Placental pericyte (primary cell): ENCODE measurements around the gene MARCHF11. TPM values are rescaled to one million over a fixed set of nuclear protein-coding genes. Genes with fewer than 3 reads are reported as not detected.

Source experiments
- small RNA-seq: library from RNA; depleted of rRNA; stranded (forward); fragments of <200 nt; gene quantifications from one replicate; pipeline ENCODE3, GENCODE V24; 2012; ENCODE audit warnings: low replicate concordance
- total RNA-seq: library from RNA; depleted of rRNA; stranded (reverse); fragments of >200 nt; gene quantifications from 2 replicates; pipeline ENCODE4 v1.2.3, GENCODE V29; 2012

The MARCHF11 gene, protein sequence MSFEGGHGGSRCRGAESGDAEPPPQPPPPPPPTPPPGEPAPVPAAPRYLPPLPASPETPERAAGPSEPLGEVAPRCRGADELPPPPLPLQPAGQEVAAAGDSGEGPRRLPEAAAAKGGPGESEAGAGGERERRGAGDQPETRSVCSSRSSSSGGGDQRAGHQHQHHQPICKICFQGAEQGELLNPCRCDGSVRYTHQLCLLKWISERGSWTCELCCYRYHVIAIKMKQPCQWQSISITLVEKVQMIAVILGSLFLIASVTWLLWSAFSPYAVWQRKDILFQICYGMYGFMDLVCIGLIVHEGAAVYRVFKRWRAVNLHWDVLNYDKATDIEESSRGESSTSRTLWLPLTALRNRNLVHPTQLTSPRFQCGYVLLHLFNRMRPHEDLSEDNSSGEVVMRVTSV
- total RNA-seq = not detected in 2 replicates

DNA sequence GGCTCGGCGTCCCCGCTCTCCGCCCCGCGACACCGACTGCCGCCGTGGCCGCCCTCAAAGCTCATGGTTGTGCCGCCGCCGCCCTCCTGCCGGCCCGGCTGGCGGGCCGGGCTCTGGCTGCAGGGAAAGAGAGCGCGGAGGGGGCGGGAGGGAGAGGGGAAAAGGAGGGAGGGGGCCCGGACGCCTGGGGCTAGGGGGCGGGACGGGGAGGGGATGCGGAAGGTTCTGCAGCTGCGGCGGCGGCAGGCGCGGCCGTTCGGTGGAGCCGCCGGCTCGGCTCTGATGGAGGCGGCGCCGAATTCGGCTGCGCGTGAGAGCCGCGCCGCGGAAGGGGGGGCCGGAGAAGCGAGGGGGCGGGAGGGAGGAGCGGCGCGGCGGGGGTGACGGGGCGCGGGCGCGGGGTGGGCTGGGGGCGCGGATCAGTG, at the start of gene MARCHF11:
TSS of gene MARCHF11 (minus strand) at position 281 of the 425 bp plus-strand sequence. CDS start at position 65, 216 bp downstream.

Small RNAs within 50 kb of the gene (small RNA-seq; reads per million reads assigned to genes)
- gene RNA5SP178 = not detected
